Astrocyte (in vitro differentiated cells and primary cell): ENCODE measurements around the gene TOLLIP. TPM values are rescaled to one million over a fixed set of nuclear protein-coding genes. Genes with fewer than 3 reads are reported as not detected.
"Not testable (repeated sequence)": the region's sequence is repeated elsewhere in the genome, so short reads cannot be mapped to it uniquely, and the experiment has no call there.

ENCODE experiments used
- DNase-seq: peaks from one replicate; pipeline ENCODE4 v3.0.0-alpha.2; 2010; ENCODE audit warnings: low read depth
- FAIRE-seq: peaks from 2 replicates; lab custom pipeline; 2011; peaks lifted over from hg19 to GRCh38; lab: Jason Lieb, UNC
- H2AFZ ChIP-seq: 2 replicates; pipeline ENCODE4 v1.6.0; 2012; ENCODE audit warnings: low read depth, low read length, inconsistent platforms
- H3K27ac ChIP-seq: 2 replicates; pipeline ENCODE4 v1.5.1; 2011; ENCODE audit warnings: low read depth, low read length, inconsistent platforms
- H3K27me3 ChIP-seq: 2 replicates; pipeline ENCODE4 v1.6.0; 2011; ENCODE audit warnings: low read length, inconsistent platforms; ENCODE audit not compliant: insufficient read depth
- H3K36me3 ChIP-seq: 2 replicates; pipeline ENCODE4 v1.5.1; 2011; ENCODE audit warnings: low read length, inconsistent platforms; ENCODE audit not compliant: insufficient read depth
- H3K4me1 ChIP-seq: 2 replicates; pipeline ENCODE4 v1.5.1; 2011; ENCODE audit warnings: low read length, inconsistent platforms; ENCODE audit not compliant: insufficient read depth
- H3K4me2 ChIP-seq: 2 replicates; pipeline ENCODE4 v1.6.0; 2012; ENCODE audit warnings: low read length, inconsistent platforms
- H3K4me3 ChIP-seq: 2 replicates; pipeline ENCODE4 v1.5.1; 2011; ENCODE audit warnings: low read depth, mild to moderate bottlenecking, low read length, inconsistent platforms; ENCODE audit not compliant: insufficient read depth
- H3K79me2 ChIP-seq: 2 replicates; pipeline ENCODE4 v1.6.0; 2012; ENCODE audit warnings: mild to moderate bottlenecking, low read length, inconsistent platforms; ENCODE audit not compliant: insufficient read depth
- H3K9ac ChIP-seq: 2 replicates; pipeline ENCODE4 v1.6.0; 2012; ENCODE audit warnings: mild to moderate bottlenecking, low read length, inconsistent platforms
- H3K9me3 ChIP-seq: 2 replicates; pipeline ENCODE4 v1.5.1; 2012; ENCODE audit warnings: low read depth, mild to moderate bottlenecking, low read length, inconsistent platforms; ENCODE audit not compliant: insufficient read depth
- H4K20me1 ChIP-seq: 2 replicates; pipeline ENCODE4 v1.6.0; 2012; ENCODE audit warnings: low read length, inconsistent platforms; ENCODE audit not compliant: insufficient read depth
- H3K27ac Mint-ChIP-seq: one replicate; pipeline ENCODE4 v1.8.0; 2021; ENCODE audit warnings: mild to moderate bottlenecking, mixed read lengths; ENCODE audit not compliant: unreplicated experiment
- H3K27me3 Mint-ChIP-seq: one replicate; pipeline ENCODE4 v1.8.0; 2021; ENCODE audit warnings: low read depth, mixed read lengths; ENCODE audit not compliant: unreplicated experiment
- H3K36me3 Mint-ChIP-seq: one replicate; pipeline ENCODE4 v1.8.0; 2021; ENCODE audit warnings: low read depth, mixed read lengths; ENCODE audit not compliant: unreplicated experiment
- H3K4me1 Mint-ChIP-seq: one replicate; pipeline ENCODE4 v1.8.0; 2021; ENCODE audit warnings: low read depth, mixed read lengths; ENCODE audit not compliant: unreplicated experiment
- H3K4me3 Mint-ChIP-seq: one replicate; pipeline ENCODE4 v1.8.0; 2021; ENCODE audit warnings: mild to moderate bottlenecking, moderate library complexity, mixed read lengths; ENCODE audit not compliant: unreplicated experiment
- H3K9me3 Mint-ChIP-seq: one replicate; pipeline ENCODE4 v1.8.0; 2021; ENCODE audit warnings: mild to moderate bottlenecking, mixed read lengths; ENCODE audit not compliant: unreplicated experiment
- CTCF ChIP-seq: IDR thresholded peaks from 2 replicates; pipeline ENCODE4 v1.5.1; 2011; ENCODE audit warnings: low read depth, mild to moderate bottlenecking, inconsistent platforms, low read length, moderate library complexity; ENCODE audit not compliant: insufficient read depth
- EZH2 ChIP-seq: IDR thresholded peaks from 2 replicates; pipeline ENCODE4 v1.6.1; 2012; ENCODE audit warnings: mild to moderate bottlenecking, low read length, inconsistent platforms; ENCODE audit not compliant: insufficient read depth
- total RNA-seq: library from RNA; stranded (reverse); gene quantifications from 2 replicates; pipeline ENCODE4 v1.2.1, GENCODE V29; 2021

The TOLLIP gene
- total RNA-seq, 1 donor from 2014 or later, result 46.4 TPM

DNA sequence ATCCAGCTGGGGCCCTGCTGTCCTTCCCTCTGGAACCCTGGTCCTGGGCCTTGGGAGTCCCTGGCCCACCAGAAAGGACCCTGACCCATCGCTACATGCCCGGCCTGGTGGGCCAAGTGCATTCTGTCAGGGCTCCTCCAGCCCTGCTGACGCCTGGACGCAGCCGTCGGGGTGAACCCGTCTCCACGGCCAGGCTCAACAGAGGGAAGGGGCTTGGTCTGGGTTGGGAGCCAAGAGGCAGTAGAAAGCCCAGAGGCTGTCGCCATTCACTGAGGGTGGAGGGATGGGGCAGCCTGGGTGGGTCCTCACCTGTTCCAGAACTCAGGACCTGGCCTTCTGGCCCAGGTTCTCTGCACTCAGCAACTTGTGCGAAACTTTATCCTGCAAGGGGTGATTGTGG lies 39.0 kb downstream of the TOLLIP start:
- Histone ChIP-seq H3K36me3 (no peaks in the 10 kb centered on the region), H3K9me3 (no peaks in the 10 kb centered on the region), H3K27me3 (no peaks in the 10 kb centered on the region), H3K79me2 (no peaks in the 10 kb centered on the region), H3K27ac (no peak overlapping the region), H2AFZ (no peak overlapping the region), H3K4me2 (no peak overlapping the region), H3K9ac (no peak overlapping the region), H4K20me1 (no peaks in the 10 kb centered on the region), H3K4me1 (peaks cover 12% of the 10 kb centered on the region), H3K4me3 (no peak overlapping the region)
- TF ChIP-seq CTCF (no peak), EZH2 (no peak)
- H3K4me1 Mint-ChIP-seq, result no peaks in the 10 kb centered on the region
- H3K36me3 Mint-ChIP-seq, result peaks cover 6% of the 10 kb centered on the region
- H3K27me3 Mint-ChIP-seq, result no peaks in the 10 kb centered on the region
- peaks cover 5% of the 10 kb centered on the region for H3K9me3 Mint-ChIP-seq
- no peak overlapping the region for H3K4me3 Mint-ChIP-seq
- no peak overlapping the region for H3K27ac Mint-ChIP-seq
- DNase-seq (no peak), FAIRE-seq (no peak)

DNA sequence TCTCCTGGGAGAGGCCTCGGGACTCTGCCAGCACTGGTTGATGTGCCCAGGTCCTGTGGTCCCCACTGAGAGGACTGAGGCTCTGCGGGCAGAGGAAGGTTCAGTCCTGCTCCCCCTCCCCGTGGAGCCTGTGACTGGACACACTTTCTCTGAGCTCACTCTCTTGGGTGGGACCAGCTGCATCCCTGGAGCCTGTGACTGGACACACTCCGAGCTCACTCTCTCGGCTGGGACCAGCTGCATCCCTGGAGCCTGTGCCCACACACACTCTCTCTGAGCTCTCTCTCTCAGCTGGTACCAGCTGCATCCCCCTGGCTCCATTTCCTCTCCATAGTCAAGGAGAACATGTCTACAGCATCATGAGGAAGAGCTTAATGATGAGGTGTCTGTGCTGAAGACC lies 39.5 kb downstream of the TOLLIP start:
- H3K4me1 ChIP-seq, result peaks cover 12% of the 10 kb centered on the region
- TF ChIP-seq CTCF, result no peak
- no peaks in the 10 kb centered on the region for H3K79me2 ChIP-seq
- no peak overlapping the region for H3K4me3 ChIP-seq
- no peak overlapping the region for H2AFZ ChIP-seq
- Mint-ChIP-seq H3K9me3 (peaks cover 5% of the 10 kb centered on the region), H3K27ac (no peak overlapping the region), H3K4me3 (no peak overlapping the region), H3K36me3 (peaks cover 5% of the 10 kb centered on the region), H3K4me1 (no peaks in the 10 kb centered on the region), H3K27me3 (no peaks in the 10 kb centered on the region)
- H3K36me3 ChIP-seq, result no peaks in the 10 kb centered on the region
- H3K4me2 ChIP-seq, result no peak overlapping the region
- DNase-seq, result no peak
- no peaks in the 10 kb centered on the region for H4K20me1 ChIP-seq
- no peak for FAIRE-seq
- no peaks in the 10 kb centered on the region for H3K9me3 ChIP-seq
- no peaks in the 10 kb centered on the region for H3K27me3 ChIP-seq
- no peak overlapping the region for H3K27ac ChIP-seq
- no peak overlapping the region for H3K9ac ChIP-seq

DNA sequence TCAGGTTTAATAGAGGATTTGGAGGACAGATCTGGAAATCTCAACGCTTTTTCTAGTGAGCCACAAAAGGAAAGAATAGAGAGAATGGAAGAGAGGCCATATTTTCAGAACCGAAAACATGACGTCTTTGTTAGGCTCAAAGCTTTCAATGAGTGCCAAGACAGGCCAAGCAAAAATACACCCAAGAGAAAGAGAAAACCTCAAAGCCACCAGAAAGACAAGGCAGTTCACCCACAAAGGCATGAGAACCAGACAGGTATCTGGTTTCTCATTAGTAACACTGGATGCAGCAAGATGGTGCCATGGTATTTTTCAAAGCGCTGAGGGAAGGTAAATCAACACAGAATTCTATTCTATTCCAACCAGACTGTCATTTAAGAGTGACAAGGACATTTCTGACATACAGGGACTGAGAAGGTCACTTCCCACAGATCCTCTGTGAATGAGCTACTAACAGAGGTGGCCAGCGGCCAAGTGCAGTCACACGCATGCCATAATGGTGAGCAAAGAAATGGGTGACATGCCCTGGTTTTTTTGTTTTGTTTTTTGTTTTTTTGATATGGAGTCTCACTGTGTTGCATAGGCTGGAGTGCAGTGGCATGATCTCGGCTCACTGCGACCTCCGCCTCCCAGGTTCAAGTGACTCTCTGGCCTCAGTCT lies 41.9 kb downstream of the TOLLIP start:
- no peak for DNase-seq
- Mint-ChIP-seq H3K9me3 (peaks cover 8% of the 10 kb centered on the region), H3K4me3 (no peak overlapping the region), H3K36me3 (peaks cover 5% of the 10 kb centered on the region), H3K27me3 (no peaks in the 10 kb centered on the region), H3K27ac (no peak overlapping the region), H3K4me1 (no peaks in the 10 kb centered on the region)
- H3K4me1 ChIP-seq, result peaks cover 12% of the 10 kb centered on the region
- no peak for FAIRE-seq
- H3K27me3 ChIP-seq, result no peaks in the 10 kb centered on the region
- H3K4me2 ChIP-seq, result no peak overlapping the region
- TF ChIP-seq CTCF, result no peak
- H3K36me3 ChIP-seq, result no peaks in the 10 kb centered on the region
- H3K79me2 ChIP-seq, result no peaks in the 10 kb centered on the region
- no peak overlapping the region for H3K4me3 ChIP-seq
- no peaks in the 10 kb centered on the region for H3K9me3 ChIP-seq
- no peak overlapping the region for H2AFZ ChIP-seq
- no peak overlapping the region for H3K9ac ChIP-seq
- no peak overlapping the region for H3K27ac ChIP-seq
- no peaks in the 10 kb centered on the region for H4K20me1 ChIP-seq

- not testable (repeated sequence) for H3K79me2 ChIP-seq, H4K20me1 ChIP-seq, H3K36me3 ChIP-seq, H3K27me3 Mint-ChIP-seq, H3K9me3 Mint-ChIP-seq, FAIRE-seq, H3K4me3 Mint-ChIP-seq, H3K4me1 Mint-ChIP-seq, DNase-seq, H3K4me2 ChIP-seq, H3K9ac ChIP-seq, H3K27me3 ChIP-seq, H3K36me3 Mint-ChIP-seq, H2AFZ ChIP-seq, H3K9me3 ChIP-seq, H3K27ac Mint-ChIP-seq, H3K4me3 ChIP-seq, H3K27ac ChIP-seq
- peaks cover 12% of the 10 kb centered on the region for H3K4me1 ChIP-seq
Observed at GRCh38 chr11:1266976-1267375, 42.5 kb downstream of the TOLLIP start.
